Measurements from ENCODE around the gene NMRK1. TPM values are rescaled to one million over a fixed set of nuclear protein-coding genes. Genes with fewer than 3 reads are reported as not detected.

The NMRK1 gene
- total RNA-seq, 1 donor: 8.6 TPM

- no peak overlapping the region for H3K4me3 ChIP-seq (ENCODE audit: low read depth, low read length)
- TF ChIP-seq, protein P1, sequence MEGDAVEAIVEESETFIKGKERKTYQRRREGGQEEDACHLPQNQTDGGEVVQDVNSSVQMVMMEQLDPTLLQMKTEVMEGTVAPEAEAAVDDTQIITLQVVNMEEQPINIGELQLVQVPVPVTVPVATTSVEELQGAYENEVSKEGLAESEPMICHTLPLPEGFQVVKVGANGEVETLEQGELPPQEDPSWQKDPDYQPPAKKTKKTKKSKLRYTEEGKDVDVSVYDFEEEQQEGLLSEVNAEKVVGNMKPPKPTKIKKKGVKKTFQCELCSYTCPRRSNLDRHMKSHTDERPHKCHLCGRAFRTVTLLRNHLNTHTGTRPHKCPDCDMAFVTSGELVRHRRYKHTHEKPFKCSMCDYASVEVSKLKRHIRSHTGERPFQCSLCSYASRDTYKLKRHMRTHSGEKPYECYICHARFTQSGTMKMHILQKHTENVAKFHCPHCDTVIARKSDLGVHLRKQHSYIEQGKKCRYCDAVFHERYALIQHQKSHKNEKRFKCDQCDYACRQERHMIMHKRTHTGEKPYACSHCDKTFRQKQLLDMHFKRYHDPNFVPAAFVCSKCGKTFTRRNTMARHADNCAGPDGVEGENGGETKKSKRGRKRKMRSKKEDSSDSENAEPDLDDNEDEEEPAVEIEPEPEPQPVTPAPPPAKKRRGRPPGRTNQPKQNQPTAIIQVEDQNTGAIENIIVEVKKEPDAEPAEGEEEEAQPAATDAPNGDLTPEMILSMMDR (IDR thresholded peaks at IDR 0.05; ENCODE audit: insufficient read depth, low read depth, low read length): no peak
- no peak for DNase-seq (ENCODE audit: low read depth)
Measured at GRCh38 chr9:75017378-75017777, 70.6 kb downstream of the NMRK1 start.

GRCh38 chr9:75013735-75014134 lies 74.2 kb downstream of the NMRK1 start:
- TF ChIP-seq, protein P1 (IDR thresholded peaks at IDR 0.05; ENCODE audit: insufficient read depth, low read depth, low read length): no peak
- H3K4me3 ChIP-seq (ENCODE audit: low read depth, low read length): no peak overlapping the region
- no peak for DNase-seq (ENCODE audit: low read depth)

Small RNAs within 50 kb of the gene (small RNA-seq; reads per million reads assigned to genes)
- not detected for gene RF02271

Other genes with a start within 250 kb of the NMRK1 start
- gene TRPM6, start 200.2 kb downstream of the NMRK1 start, total RNA-seq: under 0.01 TPM in 2 replicates
- gene C9orf40, start 135.2 kb downstream of the NMRK1 start, total RNA-seq: 6.8 and 8.6 TPM in 2 replicates
- 26.4 and 42.7 TPM in 2 replicates for gene CARNMT1, start 59.9 kb downstream of the NMRK1 start, total RNA-seq
- gene OSTF1, start 359 bp upstream of the NMRK1 start, total RNA-seq: 30.6 and 31.1 TPM in 2 replicates